GM21723 (cell line): ENCODE data around the gene ST3GAL6.

Experiments used
- ATAC-seq: cut with Tn5 transposase; IDR thresholded peaks from one replicate; pipeline ENCODE4 v1.9.1; 2021; ENCODE audit warnings: mild to moderate bottlenecking, moderate library complexity; ENCODE audit not compliant: unreplicated experiment

ST3GAL6 gene

DNA sequence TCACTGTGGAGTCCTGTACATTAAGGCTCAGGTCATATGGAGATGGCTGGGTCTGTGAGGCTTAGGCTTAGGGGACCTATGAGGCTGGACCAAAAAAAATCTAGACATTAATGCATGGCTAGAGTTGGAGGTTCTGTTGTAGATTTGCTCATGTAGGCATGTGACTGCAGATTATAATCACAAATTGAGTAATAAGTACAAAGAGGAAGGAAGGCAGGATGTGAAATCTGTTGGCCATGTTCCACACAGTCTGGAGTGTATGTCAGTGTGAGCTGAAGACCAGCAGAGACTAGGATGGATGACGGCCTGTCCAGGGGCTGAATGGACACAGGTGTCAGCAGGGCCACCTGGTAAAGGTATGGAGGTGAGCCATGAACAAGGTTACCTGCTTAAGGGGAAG, at the start of gene ST3GAL6:
Gene ST3GAL6 (plus strand): TSS at position 265 of the 400 bp plus-strand sequence. CDS start 5,101 bp downstream, outside the sequence.
- peak; percentile 50 for ATAC-seq

GRCh38 chr3:98713984-98714383, 49.2 kb upstream of the ST3GAL6 start:
- no peak for ATAC-seq

DNA sequence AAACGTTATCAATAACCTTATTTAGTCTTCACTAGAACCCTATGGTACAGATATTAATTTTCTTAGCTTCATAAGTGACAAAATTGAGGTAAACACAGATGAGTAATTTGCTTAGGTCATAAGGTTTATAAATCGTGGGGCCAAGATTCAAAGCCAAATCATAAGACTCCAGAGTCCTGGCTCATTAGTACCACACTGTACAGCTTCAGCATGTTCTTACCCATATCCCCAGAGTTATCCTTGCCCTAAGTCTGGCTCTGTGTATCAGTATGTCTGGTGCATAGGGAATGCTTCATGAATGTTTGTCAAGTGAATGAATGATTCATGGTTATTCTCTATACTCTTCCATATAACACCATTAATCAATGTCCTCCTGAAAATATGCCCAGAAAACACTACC, 45.6 kb upstream of the ST3GAL6 start:
- no peak for ATAC-seq

GRCh38 chr3:98718730-98719129, 44.4 kb upstream of the ST3GAL6 start:
- ATAC-seq: no peak

DNA sequence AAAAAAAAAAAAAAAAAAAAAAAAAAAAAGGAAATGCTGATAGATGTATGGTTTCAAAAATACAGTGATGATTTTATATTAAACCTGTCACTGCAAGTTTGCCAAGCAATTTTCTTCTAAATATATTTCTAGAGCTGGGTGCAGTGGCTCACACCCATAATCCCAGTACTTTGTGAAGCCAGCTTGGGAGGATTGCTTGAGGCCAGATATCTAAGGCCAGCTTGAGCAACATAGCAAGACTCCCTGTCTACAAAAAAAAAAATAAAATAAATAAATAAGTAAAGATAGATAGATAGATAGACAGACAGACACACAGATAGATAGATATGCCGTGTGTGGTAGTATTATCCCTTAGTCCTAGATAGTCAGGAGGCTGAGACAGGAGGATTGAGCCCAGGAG, 41.4 kb upstream of the ST3GAL6 start:
- ATAC-seq: no peak

DNA sequence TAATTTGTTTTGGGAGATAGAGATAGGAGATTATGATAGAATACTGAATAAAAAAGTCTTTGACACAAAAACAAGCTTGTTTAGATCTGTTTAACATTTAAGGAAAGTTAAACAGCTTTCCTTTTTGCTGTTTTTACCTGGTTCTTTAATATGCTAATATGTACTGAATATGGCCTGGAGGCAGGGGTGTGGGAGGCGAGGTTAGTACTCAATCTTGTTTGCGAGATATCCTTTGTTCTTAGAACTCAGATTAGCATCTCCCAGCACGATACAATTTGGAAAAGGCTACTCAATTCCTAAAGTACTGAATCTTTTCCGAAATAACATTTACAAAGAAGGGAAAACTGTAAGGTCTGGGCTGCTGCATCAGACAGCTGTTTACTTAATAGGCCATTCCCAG, 40.8 kb upstream of the ST3GAL6 start:
- ATAC-seq: no peak

- no peak for ATAC-seq
Observed at GRCh38 chr3:98725352-98725751, 37.8 kb upstream of the ST3GAL6 start.

- no peak for ATAC-seq
Observed at GRCh38 chr3:98726084-98726483, 37.1 kb upstream of the ST3GAL6 start.

- ATAC-seq: no peak
Observed at GRCh38 chr3:98727638-98728037, 35.5 kb upstream of the ST3GAL6 start.

GRCh38 chr3:98728672-98729071, 34.5 kb upstream of the ST3GAL6 start:
- ATAC-seq: no peak

GRCh38 chr3:98730338-98730737, 32.8 kb upstream of the ST3GAL6 start:
- peak; percentile 43 for ATAC-seq

- ATAC-seq: no peak
Observed at GRCh38 chr3:98730886-98731537, 32.1 kb upstream of the ST3GAL6 start.

- peak; percentile 51 for ATAC-seq
Observed at GRCh38 chr3:98731720-98732285, 31.3 kb upstream of the ST3GAL6 start.

DNA sequence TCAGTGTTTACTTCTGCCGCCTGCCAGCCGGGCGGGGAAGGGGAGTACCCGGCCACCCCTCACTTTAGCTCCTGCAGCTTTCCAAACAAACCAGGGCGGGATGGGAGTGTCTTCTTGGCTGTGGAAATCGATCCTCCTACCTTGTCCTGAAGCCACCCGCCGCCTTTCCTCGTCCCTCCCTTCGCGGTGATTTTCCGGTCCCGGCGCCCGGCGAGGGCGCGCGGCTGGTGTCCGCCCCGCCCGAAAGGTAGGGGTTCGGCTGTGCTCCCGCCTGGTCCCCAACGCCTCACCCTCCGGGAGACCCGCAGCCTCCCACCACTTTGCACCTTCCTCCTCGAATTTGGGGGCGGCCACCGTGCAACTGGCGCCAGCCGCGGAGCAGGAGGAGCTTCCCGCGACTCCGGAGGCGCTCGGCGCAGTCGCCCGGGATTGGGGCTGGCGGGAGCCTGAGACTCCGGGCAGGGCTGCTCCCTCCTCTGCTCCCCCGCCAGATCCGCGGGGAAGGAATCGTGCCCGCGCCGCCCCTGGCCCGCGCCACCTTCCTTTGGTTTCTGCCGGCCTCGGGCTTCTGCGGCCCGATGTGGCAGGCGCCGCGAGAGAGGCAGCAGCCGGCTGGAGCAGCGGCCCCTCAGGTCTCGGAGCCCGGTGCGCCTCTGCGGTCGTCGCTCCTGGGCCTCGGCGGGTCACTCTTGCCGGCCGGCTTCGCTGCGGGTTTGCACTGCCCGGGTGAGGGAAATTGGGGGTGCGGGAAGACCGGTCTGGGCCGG, 30.7 kb upstream of the ST3GAL6 start:
- ATAC-seq: peak; percentile 47

- ATAC-seq: peak; percentile 41
Observed at GRCh38 chr3:98733053-98733811, 29.9 kb upstream of the ST3GAL6 start.

- ATAC-seq: no peak
Observed at GRCh38 chr3:98733812-98734281, 29.3 kb upstream of the ST3GAL6 start.

DNA sequence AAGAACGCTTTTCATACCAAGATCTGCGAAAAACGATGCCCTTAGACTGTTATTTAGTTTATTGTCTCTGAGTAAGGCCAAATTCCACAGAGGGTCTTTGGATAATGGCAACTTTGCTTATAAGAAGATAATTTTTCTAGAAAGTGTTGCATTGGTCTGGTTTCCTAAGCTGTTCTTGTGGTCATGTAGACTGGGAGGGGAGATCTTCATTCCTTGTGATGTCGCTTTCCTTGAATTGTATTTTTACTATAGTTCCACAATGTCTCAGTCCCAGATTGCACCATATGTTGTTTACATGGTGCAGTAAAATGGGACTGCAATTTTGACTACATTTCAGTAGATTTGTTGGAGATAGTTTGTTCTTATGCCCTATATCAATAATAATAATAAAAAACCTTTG, 28.8 kb upstream of the ST3GAL6 start:
- no peak for ATAC-seq

GRCh38 chr3:98734735-98735134, 28.4 kb upstream of the ST3GAL6 start:
- ATAC-seq: no peak

- ATAC-seq: no peak
Observed at GRCh38 chr3:98735296-98735695, 27.8 kb upstream of the ST3GAL6 start.

DNA sequence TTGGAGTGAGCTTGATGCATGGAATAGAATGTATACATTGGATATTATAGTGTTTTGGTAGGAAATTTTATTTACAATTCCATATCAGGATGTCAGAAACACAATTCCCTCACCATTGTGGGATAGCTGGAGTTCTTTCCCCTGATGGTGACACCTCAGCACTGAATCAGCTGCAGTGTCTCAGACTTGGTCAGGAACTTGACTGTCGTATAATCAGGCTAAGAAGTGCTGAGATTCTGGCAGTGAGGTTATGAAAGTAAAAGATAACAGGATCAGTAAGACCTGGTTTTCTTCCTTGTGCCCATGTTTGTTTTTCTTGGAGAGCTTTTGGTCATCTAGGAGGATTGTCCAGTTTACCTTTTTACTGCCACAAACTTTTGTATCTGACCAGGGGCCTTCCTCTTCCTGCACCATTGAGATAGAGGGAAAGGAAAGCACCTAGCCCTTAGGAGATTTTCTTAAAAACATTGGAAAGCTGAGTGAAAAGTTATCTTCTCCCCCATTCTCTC, 27.3 kb upstream of the ST3GAL6 start:
- ATAC-seq: no peak

- ATAC-seq: no peak
Observed at GRCh38 chr3:98737301-98737700, 25.8 kb upstream of the ST3GAL6 start.
